ENCODE results near the gene DGKI.

Gene DGKI

GRCh38 chr7:137865764-137866163 is 19.0 kb upstream of the DGKI start:
- peaks cover 10% of the 10 kb centered on the region for H3K9me3 ChIP-seq (ENCODE audit: low read length)
- no peak overlapping the region for H3K4me3 ChIP-seq (ENCODE audit: low read length)
- H3K36me3 ChIP-seq (ENCODE audit: insufficient read depth, low read length): peaks cover 5% of the 10 kb centered on the region

GRCh38 chr7:137862964-137863363 is 16.2 kb upstream of the DGKI start:
- Histone ChIP-seq H3K9me3 (ENCODE audit: low read length) (peaks cover 7% of the 10 kb centered on the region), H3K4me1 (ENCODE audit: insufficient read depth, low read length) (peaks cover 3% of the 10 kb centered on the region), H2AFZ (ENCODE audit: low read depth, low read length) (no peak overlapping the region), H3K4me3 (ENCODE audit: low read length) (no peak overlapping the region), H3K27me3 (ENCODE audit: insufficient read depth, low read length) (no peaks in the 10 kb centered on the region), H3K36me3 (ENCODE audit: insufficient read depth, low read length) (peaks cover 5% of the 10 kb centered on the region)

More at GRCh38 chr7:137865764-137866163, 19.0 kb upstream of the DGKI start:
- Histone ChIP-seq H3K4me1 (ENCODE audit: insufficient read depth, low read length) (no peaks in the 10 kb centered on the region), H3K27me3 (ENCODE audit: insufficient read depth, low read length) (no peaks in the 10 kb centered on the region), H2AFZ (ENCODE audit: low read depth, low read length) (no peak overlapping the region)

GRCh38 chr7:137862358-137862757 is 15.6 kb upstream of the DGKI start:
- Histone ChIP-seq H3K4me1 (ENCODE audit: insufficient read depth, low read length) (peaks cover 3% of the 10 kb centered on the region), H3K36me3 (ENCODE audit: insufficient read depth, low read length) (peaks cover 5% of the 10 kb centered on the region), H2AFZ (ENCODE audit: low read depth, low read length) (no peak overlapping the region), H3K4me3 (ENCODE audit: low read length) (no peak overlapping the region), H3K9me3 (ENCODE audit: low read length) (peaks cover 7% of the 10 kb centered on the region), H3K27me3 (ENCODE audit: insufficient read depth, low read length) (no peaks in the 10 kb centered on the region)

GRCh38 chr7:137860542-137860941 is 13.8 kb upstream of the DGKI start:
- Histone ChIP-seq H3K4me3 (ENCODE audit: low read length) (no peak overlapping the region), H3K4me1 (ENCODE audit: insufficient read depth, low read length) (peaks cover 3% of the 10 kb centered on the region), H3K9me3 (ENCODE audit: low read length) (peaks cover 2% of the 10 kb centered on the region), H3K36me3 (ENCODE audit: insufficient read depth, low read length) (peaks cover 5% of the 10 kb centered on the region), H3K27me3 (ENCODE audit: insufficient read depth, low read length) (no peaks in the 10 kb centered on the region), H2AFZ (ENCODE audit: low read depth, low read length) (no peak overlapping the region)

- Histone ChIP-seq H3K4me3 (ENCODE audit: low read length) (no peak overlapping the region), H3K36me3 (ENCODE audit: insufficient read depth, low read length) (no peaks in the 10 kb centered on the region), H3K27me3 (ENCODE audit: insufficient read depth, low read length) (no peaks in the 10 kb centered on the region), H3K4me1 (ENCODE audit: insufficient read depth, low read length) (no peaks in the 10 kb centered on the region), H3K9me3 (ENCODE audit: low read length) (no peaks in the 10 kb centered on the region), H2AFZ (ENCODE audit: low read depth, low read length) (no peak overlapping the region)
Observed at GRCh38 chr7:137853053-137853452, 6.3 kb upstream of the DGKI start.

- H3K36me3 ChIP-seq (ENCODE audit: insufficient read depth, low read length): no peaks in the 10 kb centered on the region
- H3K27me3 ChIP-seq (ENCODE audit: insufficient read depth, low read length): no peaks in the 10 kb centered on the region
- H2AFZ ChIP-seq (ENCODE audit: low read depth, low read length): no peak overlapping the region
- no peaks in the 10 kb centered on the region for H3K4me1 ChIP-seq (ENCODE audit: insufficient read depth, low read length)
- H3K9me3 ChIP-seq (ENCODE audit: low read length): no peaks in the 10 kb centered on the region
- H3K4me3 ChIP-seq (ENCODE audit: low read length): no peak overlapping the region
Observed at GRCh38 chr7:137852108-137852507, 5.3 kb upstream of the DGKI start.

- Histone ChIP-seq H3K9me3 (ENCODE audit: low read length) (no peaks in the 10 kb centered on the region), H3K36me3 (ENCODE audit: insufficient read depth, low read length) (no peaks in the 10 kb centered on the region), H2AFZ (ENCODE audit: low read depth, low read length) (no peak overlapping the region), H3K4me3 (ENCODE audit: low read length) (no peak overlapping the region), H3K4me1 (ENCODE audit: insufficient read depth, low read length) (peaks cover 1% of the 10 kb centered on the region), H3K27me3 (ENCODE audit: insufficient read depth, low read length) (no peaks in the 10 kb centered on the region)
Observed at GRCh38 chr7:137850972-137851945, 4.5 kb upstream of the DGKI start.

GRCh38 chr7:137850571-137850970 is 3.8 kb upstream of the DGKI start:
- Histone ChIP-seq H3K9me3 (ENCODE audit: low read length) (no peaks in the 10 kb centered on the region), H3K4me3 (ENCODE audit: low read length) (no peak overlapping the region), H3K36me3 (ENCODE audit: insufficient read depth, low read length) (no peaks in the 10 kb centered on the region), H3K4me1 (ENCODE audit: insufficient read depth, low read length) (peaks cover 8% of the 10 kb centered on the region), H2AFZ (ENCODE audit: low read depth, low read length) (no peak overlapping the region), H3K27me3 (ENCODE audit: insufficient read depth, low read length) (no peaks in the 10 kb centered on the region)

GRCh38 chr7:137848095-137848494 is 1.3 kb upstream of the DGKI start:
- Histone ChIP-seq H3K9me3 (ENCODE audit: low read length) (no peaks in the 10 kb centered on the region), H3K4me1 (ENCODE audit: insufficient read depth, low read length) (peaks cover 33% of the 10 kb centered on the region), H3K36me3 (ENCODE audit: insufficient read depth, low read length) (no peaks in the 10 kb centered on the region), H3K27me3 (ENCODE audit: insufficient read depth, low read length) (no peaks in the 10 kb centered on the region), H3K4me3 (ENCODE audit: low read length) (no peak overlapping the region), H2AFZ (ENCODE audit: low read depth, low read length) (no peak overlapping the region)

GRCh38 chr7:137847568-137848050 is 835 bp upstream of the DGKI start:
- Histone ChIP-seq H3K36me3 (ENCODE audit: insufficient read depth, low read length) (no peaks in the 10 kb centered on the region), H3K27me3 (ENCODE audit: insufficient read depth, low read length) (no peaks in the 10 kb centered on the region), H3K4me3 (ENCODE audit: low read length) (peak overlapping the region; percentile 69), H3K4me1 (ENCODE audit: insufficient read depth, low read length) (peaks cover 37% of the 10 kb centered on the region), H2AFZ (ENCODE audit: low read depth, low read length) (no peak overlapping the region), H3K9me3 (ENCODE audit: low read length) (no peaks in the 10 kb centered on the region)

- no peaks in the 10 kb centered on the region for H3K9me3 ChIP-seq (ENCODE audit: low read length)
- peak overlapping the region; percentile 69 for H3K4me3 ChIP-seq (ENCODE audit: low read length)
- no peaks in the 10 kb centered on the region for H3K36me3 ChIP-seq (ENCODE audit: insufficient read depth, low read length)
- peaks cover 37% of the 10 kb centered on the region for H3K4me1 ChIP-seq (ENCODE audit: insufficient read depth, low read length)
- H3K27me3 ChIP-seq (ENCODE audit: insufficient read depth, low read length): no peaks in the 10 kb centered on the region
- H2AFZ ChIP-seq (ENCODE audit: low read depth, low read length): no peak overlapping the region
Observed at GRCh38 chr7:137846549-137846826, 286 bp downstream of the DGKI start.

- H2AFZ ChIP-seq (ENCODE audit: low read depth, low read length): no peak overlapping the region
- no peak overlapping the region for H3K4me3 ChIP-seq (ENCODE audit: low read length)
- no peaks in the 10 kb centered on the region for H3K36me3 ChIP-seq (ENCODE audit: insufficient read depth, low read length)
- no peaks in the 10 kb centered on the region for H3K27me3 ChIP-seq (ENCODE audit: insufficient read depth, low read length)
- H3K9me3 ChIP-seq (ENCODE audit: low read length): no peaks in the 10 kb centered on the region
- H3K4me1 ChIP-seq (ENCODE audit: insufficient read depth, low read length): peaks cover 46% of the 10 kb centered on the region
Observed at GRCh38 chr7:137844677-137845425, 1.9 kb downstream of the DGKI start.

All from neuron (in vitro differentiated cells).